ENCODE measurements around the gene PGLYRP3. TPM values are rescaled to one million over a fixed set of nuclear protein-coding genes. Genes with fewer than 3 reads are reported as not detected.

Gene PGLYRP3
- total RNA-seq, 1 donor from 2014 or later = not detected

- no peak for TF ChIP-seq CTCF (conservative IDR thresholded peaks at IDR 0.05; ENCODE audit: low read depth, low read length)
- no peak for DNase-seq (ENCODE audit: low read depth)
- H3K4me3 ChIP-seq (ENCODE audit: low read depth, low read length) = no peak overlapping the region
Observed at GRCh38 chr1:153358691-153358975, 45.9 kb upstream of the PGLYRP3 start.

- TF ChIP-seq CTCF (conservative IDR thresholded peaks at IDR 0.05; ENCODE audit: low read depth, low read length) = no peak
- H3K4me3 ChIP-seq (ENCODE audit: low read depth, low read length) = no peak within 1 kb of the TSS
Observed at GRCh38 chr1:153357853-153358690, 45.3 kb upstream of the PGLYRP3 start, which contains the start of gene S100A9. TSS of gene S100A9 (plus strand) at chr1:153357854. CDS start at chr1:153358284, 430 bp downstream.

GRCh38 chr1:153357076-153357852, 44.5 kb upstream of the PGLYRP3 start:
- DNase-seq (ENCODE audit: low read depth) = no peak
- no peak overlapping the region for H3K4me3 ChIP-seq (ENCODE audit: low read depth, low read length)
- TF ChIP-seq CTCF (conservative IDR thresholded peaks at IDR 0.05; ENCODE audit: low read depth, low read length) = no peak

More at GRCh38 chr1:153357853-153358690, 45.3 kb upstream of the PGLYRP3 start, which contains the start of gene S100A9:
- no peak for DNase-seq (ENCODE audit: low read depth)

- DNase-seq (ENCODE audit: low read depth) = no peak
- no peak for TF ChIP-seq CTCF (conservative IDR thresholded peaks at IDR 0.05; ENCODE audit: low read depth, low read length)
- no peak overlapping the region for H3K4me3 ChIP-seq (ENCODE audit: low read depth, low read length)
Observed at GRCh38 chr1:153356392-153357075, 43.8 kb upstream of the PGLYRP3 start.

- H3K4me3 ChIP-seq (ENCODE audit: low read depth, low read length) = no peak overlapping the region
- DNase-seq (ENCODE audit: low read depth) = no peak
- TF ChIP-seq CTCF (conservative IDR thresholded peaks at IDR 0.05; ENCODE audit: low read depth, low read length) = peak; percentile 73
Observed at GRCh38 chr1:153355445-153356071, 42.8 kb upstream of the PGLYRP3 start.

GRCh38 chr1:153354515-153355193, 41.9 kb upstream of the PGLYRP3 start:
- TF ChIP-seq CTCF (conservative IDR thresholded peaks at IDR 0.05; ENCODE audit: low read depth, low read length) = no peak
- no peak overlapping the region for H3K4me3 ChIP-seq (ENCODE audit: low read depth, low read length)
- no peak for DNase-seq (ENCODE audit: low read depth)
